ENCODE results near the gene GORASP1. TPM values are rescaled to one million over a fixed set of nuclear protein-coding genes. Genes with fewer than 3 reads are reported as not detected.

Gene GORASP1
- total and polyA plus RNA-seq, 12 donors = 24.3 to 66.2 (median 46.6) TPM

DNA sequence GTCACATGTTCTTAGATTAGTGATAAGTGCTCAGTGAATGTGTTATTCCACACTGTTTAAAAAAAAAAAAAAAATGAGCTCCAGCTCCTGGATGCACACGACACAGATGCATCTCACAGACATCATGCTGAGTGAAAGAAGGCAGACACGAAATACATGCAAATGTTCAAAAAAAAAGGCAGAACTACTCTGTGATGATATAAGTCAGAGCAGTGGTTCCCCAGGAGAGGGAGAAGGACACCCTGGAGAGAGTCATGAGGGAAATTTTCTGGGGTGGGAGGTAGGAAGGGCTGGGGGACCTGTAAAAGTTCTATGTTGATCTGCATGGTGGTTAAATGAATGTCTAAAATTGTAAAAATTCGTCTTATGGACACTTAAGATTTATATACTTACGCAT, 41.6 kb upstream of the GORASP1 start:
- Histone ChIP-seq H3K4me3 (no peak overlapping the region), H3K36me3 (replicated peaks in 1 of 2) (peaks cover 0 to 25% of the 10 kb centered on the region in 2 donors), H3K27me3 (no peaks in the 10 kb centered on the region), H3K27ac (peak overlapping the region in 3 of 5 donors; percentile 80 to 100 (median 99)), H3K9me3 (replicated peaks in 1 of 3) (no peaks in the 10 kb centered on the region), H3K4me1 (replicated peaks in 1 of 2) (peaks cover 60 to 67% of the 10 kb centered on the region in 2 donors)
- intact Hi-C loops (cut with DNase I) = loop anchor here in 1 of 2 donors (5.0 kb wide), 1 partner anchor 33 kb away; no protein-coding TSS in a partner anchor
- WGBS, 4 donors = 52 to 72% (median 62%) methylated on average over 4 of the region's 4 CpGs
- peak in 1 of 7 donors; percentile 46 for DNase-seq
- TF ChIP-seq CTCF (IDR thresholded peaks at IDR 0.05) (no peak), POLR2A (IDR thresholded peaks at IDR 0.05) (no peak)

DNA sequence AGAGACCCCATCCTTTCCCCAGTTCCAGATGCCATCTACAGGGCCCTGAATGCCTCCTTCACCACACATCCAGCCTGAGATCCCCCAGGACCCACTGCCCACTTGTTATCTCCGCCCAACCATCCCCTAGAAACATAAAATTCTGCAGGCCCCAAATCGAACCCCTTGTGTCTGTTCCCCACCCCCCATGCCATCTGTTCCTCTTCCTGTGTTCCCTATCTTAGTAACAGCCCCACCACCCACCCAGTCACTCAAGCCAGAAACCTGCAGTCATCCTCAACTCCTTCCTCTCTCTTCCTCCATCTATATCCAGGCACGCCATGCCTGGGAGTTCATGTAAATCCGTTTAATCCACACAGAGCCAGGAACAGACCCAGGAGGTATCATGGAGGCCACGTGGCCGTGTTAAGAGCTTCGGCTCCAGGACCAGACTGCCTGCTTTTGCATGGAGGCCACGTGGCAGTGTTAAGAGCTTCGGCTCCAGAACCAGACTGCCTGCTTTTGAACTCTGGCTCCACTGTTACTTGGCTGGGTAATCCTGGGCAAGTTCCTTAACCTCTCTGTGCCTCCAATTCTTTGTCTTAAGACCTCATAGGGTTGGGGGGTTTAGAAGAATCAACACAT, 41.1 kb upstream of the GORASP1 start:
- no peaks in the 10 kb centered on the region for H3K27me3 ChIP-seq
- peaks cover 0 to 30% of the 10 kb centered on the region in 2 donors for H3K36me3 ChIP-seq (replicated peaks in 1 of 2)
- intact Hi-C loops (cut with DNase I) = loop anchor here in 1 of 2 donors (5.0 kb wide), 1 partner anchor 34 kb away; no protein-coding TSS in a partner anchor
- peaks cover 60 to 64% of the 10 kb centered on the region in 2 donors for H3K4me1 ChIP-seq (replicated peaks in 1 of 2)
- H3K4me3 ChIP-seq = no peak overlapping the region
- peak in 2 of 7 donors; percentile 35 to 62 for DNase-seq
- 49 to 62% (median 61%) methylated on average over 8 to 9 of the region's 9 CpGs for WGBS, 4 donors
- H3K27ac ChIP-seq = peak overlapping the region in 4 of 5 donors; percentile 70 to 100 (median 84)
- no peaks in the 10 kb centered on the region for H3K9me3 ChIP-seq (replicated peaks in 1 of 3)
- TF ChIP-seq CTCF (IDR thresholded peaks at IDR 0.05) (no peak), POLR2A (IDR thresholded peaks at IDR 0.05) (no peak)

- H3K27me3 ChIP-seq = no peaks in the 10 kb centered on the region
- H3K9me3 ChIP-seq (replicated peaks in 1 of 3) = no peaks in the 10 kb centered on the region
- H3K4me3 ChIP-seq = peak overlapping the region in 1 of 4 donors; percentile 17
- peak overlapping the region; percentile 10 to 100 (median 80) for H3K27ac ChIP-seq
- intact Hi-C loops (cut with DNase I) = loop anchor here in 1 of 2 donors (5.0 kb wide), 1 partner anchor 34 kb away; no protein-coding TSS in a partner anchor
- peaks cover 0 to 36% of the 10 kb centered on the region in 2 donors for H3K36me3 ChIP-seq (replicated peaks in 1 of 2)
- no peak for TF ChIP-seq POLR2A (IDR thresholded peaks at IDR 0.05)
- no peak for TF ChIP-seq CTCF (IDR thresholded peaks at IDR 0.05)
- H3K4me1 ChIP-seq (replicated peaks in 1 of 2) = peaks cover 60 to 71% of the 10 kb centered on the region in 2 donors
- DNase-seq = peak; percentile 23 to 73 (median 54)
- 37 to 46% (median 42%) methylated on average over 8 to 9 of the region's 9 CpGs for WGBS, 4 donors
These were observed 40.4 kb upstream of the GORASP1 start for GRCh38 chr3:39147711-39148434.

Measured in adrenal gland (tissue), 12 donors.